GM10847 (cell line): ENCODE measurements around the gene FRYL.

Experiments
- POLR2A ChIP-seq: IDR thresholded peaks from 2 replicates; pipeline ENCODE4 v1.6.1; 2011; ENCODE audit not compliant: insufficient read length; ENCODE audit errors: extremely low read depth

FRYL gene

DNA sequence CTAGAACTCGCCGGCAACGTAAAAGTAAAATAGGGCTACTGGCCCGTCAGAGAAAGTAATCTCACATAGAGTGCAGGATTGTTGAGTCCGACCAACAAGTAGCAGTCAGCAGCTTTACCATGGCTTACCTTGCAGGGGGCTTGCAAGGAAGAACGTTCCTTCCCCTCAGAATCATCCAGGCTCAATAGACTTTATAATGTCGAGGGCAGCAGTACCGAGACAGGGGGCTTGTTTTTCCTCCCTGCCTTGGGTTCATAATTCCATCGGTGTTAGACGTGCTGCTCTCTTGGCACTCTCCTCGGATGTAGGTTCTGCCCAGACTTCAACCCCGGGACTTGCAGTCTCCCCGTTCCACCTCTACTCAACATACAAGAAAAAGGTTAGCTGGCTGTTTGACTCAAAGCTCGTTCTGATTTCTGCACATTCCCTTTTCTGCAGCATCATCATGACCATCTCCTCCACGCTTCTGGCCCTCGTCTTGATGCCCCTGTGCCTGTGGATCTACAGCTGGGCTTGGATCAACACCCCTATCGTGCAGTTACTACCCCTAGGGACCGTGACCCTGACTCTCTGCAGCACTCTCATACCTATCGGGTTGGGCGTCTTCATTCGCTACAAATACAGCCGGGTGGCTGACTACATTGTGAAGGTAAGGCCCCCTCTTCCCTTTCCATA is 295.4 kb downstream of the FRYL start:
- TF ChIP-seq POLR2A = no peak

DNA sequence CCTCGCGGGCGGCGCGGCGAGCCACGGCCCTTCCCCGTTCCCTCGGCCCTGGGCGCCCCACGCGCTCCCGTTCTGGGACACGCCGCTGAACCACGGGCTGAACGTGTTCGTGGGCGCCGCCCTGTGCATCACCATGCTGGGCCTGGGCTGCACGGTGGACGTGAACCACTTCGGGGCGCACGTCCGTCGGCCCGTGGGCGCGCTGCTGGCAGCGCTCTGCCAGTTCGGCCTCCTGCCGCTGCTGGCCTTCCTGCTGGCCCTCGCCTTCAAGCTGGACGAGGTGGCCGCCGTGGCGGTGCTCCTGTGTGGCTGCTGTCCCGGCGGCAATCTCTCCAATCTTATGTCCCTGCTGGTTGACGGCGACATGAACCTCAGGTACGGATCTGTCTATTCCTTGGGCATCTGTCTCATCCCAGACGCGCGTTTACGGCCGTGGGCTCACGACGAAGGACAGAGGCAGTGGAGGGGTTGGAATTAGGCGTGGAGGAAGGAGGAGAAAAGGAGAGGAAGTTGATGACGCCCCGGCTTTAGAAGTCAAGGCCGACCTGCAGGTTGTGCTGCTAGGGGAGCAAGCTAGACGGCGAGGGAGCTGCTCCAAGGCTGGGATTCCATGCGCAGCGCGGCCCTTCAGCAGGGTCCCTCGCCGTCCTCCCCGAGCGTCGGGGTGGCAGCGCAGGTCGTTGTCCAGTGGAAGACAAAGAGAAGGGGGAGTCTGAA is 296.1 kb downstream of the FRYL start:
- TF ChIP-seq POLR2A = no peak

DNA sequence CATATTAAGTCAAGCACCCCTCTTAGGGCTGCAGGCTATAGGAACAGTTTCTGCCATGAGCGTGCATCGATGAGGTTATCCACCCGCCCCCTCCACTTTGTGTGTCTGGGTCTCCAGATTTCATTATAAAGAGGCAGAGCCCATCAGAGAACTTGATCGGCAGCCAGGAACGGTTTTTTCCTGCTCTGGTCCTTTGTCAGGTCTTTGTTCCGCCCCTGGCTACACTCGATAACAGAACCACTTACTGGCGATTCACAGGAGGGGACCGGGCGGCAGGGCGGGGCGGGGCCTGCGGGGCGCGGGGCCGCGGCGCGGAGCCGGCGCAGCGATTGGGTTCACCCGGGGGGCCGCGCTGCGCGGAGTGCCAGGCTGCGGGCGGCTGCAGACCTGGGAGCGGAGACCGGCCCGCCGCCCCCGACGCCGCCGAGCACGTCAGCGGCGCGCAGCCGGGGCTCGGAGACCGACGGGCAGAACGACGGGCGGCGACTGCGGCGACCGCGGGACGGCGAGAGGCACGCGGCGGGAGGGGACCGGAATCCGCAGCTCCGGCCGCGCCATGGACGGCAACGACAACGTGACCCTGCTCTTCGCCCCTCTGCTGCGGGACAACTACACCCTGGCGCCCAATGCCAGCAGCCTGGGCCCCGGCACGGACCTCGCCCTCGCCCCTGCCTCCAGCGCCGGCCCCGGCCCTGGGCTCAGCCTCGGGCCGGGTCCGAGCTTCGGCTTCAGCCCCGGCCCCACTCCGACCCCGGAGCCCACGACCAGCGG is 296.9 kb downstream of the FRYL start, which contains the start of gene SLC10A4:
TSS of gene SLC10A4 (plus strand) at position 338 of the 771 bp plus-strand sequence. CDS start at position 557, 219 bp downstream.
- TF ChIP-seq POLR2A = no peak

- no peak for TF ChIP-seq POLR2A
Measured at GRCh38 chr4:48481581-48481980, 298.5 kb downstream of the FRYL start.

GRCh38 chr4:48478273-48478672 is 301.8 kb downstream of the FRYL start:
- TF ChIP-seq POLR2A = no peak

DNA sequence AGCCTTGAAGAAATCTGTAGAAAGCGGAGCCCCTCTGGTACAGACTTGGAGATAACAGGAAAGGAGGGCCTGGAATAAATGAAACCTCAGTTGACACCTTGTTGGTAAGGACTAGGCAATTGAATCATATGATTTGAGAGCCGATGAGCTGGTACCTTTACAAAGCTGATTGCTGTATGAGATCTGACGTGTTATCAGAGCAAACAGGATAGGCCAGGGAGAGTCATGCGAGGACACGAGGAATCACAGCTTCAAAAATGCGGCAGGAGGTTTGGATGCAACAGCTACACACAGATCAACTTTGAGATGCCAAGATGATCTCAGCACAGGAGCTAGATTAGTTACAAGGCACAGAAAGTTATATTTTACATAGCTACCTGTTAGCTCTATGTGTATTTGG is 304.3 kb downstream of the FRYL start:
- no peak for TF ChIP-seq POLR2A

DNA sequence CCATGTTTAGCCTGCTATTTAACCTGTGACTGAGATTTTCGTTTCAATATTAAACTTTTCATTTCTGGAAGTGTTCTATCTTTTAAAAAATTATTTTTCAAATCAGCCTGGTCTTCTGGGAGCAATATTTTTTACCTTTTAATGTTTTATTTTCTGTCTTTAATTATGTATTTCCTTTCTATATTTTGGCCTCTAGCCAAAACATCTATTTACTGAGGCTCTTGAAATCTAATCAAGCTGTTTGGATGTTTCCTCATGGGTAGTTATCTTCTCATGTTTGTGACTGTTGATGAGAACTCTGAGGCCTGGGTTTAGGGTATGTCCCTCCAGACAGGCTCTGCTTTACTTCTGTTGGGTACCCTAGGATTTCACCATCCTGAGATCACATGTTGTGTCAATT is 307.3 kb downstream of the FRYL start:
- TF ChIP-seq POLR2A = no peak

GRCh38 chr4:48470570-48470969 is 309.5 kb downstream of the FRYL start:
- TF ChIP-seq POLR2A = no peak

DNA sequence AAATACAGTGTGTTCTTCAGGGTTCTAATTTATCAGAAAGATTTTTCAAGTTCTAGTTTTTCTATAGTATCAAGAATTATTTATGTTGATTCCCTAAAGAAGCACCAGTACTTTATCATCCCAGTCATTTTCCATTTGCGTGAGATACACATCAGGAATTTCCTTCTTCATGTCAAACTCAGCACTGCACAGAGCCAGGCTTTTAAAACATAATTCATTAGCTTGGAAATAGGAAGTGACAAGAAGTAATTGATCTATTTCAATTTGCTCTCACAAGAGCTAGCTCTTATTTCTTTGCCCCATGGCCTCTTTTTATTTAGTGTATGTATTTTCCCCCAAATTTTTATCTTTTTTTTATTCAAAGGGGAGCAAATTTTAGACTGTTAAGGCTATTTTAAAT is 309.9 kb downstream of the FRYL start:
- TF ChIP-seq POLR2A = no peak

GRCh38 chr4:48467891-48468290 is 312.2 kb downstream of the FRYL start:
- TF ChIP-seq POLR2A = no peak

DNA sequence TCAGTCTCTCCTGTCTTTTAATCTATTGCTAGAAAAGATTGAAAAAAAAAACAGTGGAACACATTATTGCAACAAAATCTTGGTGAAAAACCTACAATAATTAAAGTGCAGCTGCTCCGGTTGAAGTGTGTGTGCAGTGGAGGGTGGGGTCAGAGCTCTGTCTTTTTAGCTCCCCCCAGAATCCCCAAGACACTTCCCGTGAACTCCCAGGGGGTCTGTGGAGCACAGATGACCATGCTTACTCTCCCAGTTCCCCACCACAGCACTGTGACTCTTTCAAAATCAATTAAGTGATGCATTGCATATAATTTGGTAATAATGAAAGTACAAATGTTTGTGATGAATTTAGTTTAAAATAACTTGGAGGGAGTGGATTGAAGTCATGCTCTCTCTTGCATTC is 312.6 kb downstream of the FRYL start:
- TF ChIP-seq POLR2A = no peak

DNA sequence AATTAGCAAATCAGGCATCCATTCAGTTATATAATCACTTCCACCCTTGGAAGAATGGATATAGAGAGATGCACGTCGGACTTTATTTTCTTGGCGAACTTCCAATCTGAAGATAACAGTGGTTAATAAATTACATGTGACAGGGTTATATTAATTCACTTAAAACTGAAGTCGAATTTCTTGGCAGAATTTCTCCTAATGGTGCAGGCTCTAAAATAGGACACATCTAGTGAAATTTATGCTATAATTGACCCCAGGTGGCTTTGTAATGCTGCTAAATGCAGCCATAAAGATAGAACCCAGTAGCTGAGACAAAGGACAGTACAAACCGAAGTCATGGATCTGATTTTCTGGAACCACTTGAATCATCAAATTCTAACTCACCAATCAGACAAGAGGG is 317.7 kb downstream of the FRYL start:
- no peak for TF ChIP-seq POLR2A

DNA sequence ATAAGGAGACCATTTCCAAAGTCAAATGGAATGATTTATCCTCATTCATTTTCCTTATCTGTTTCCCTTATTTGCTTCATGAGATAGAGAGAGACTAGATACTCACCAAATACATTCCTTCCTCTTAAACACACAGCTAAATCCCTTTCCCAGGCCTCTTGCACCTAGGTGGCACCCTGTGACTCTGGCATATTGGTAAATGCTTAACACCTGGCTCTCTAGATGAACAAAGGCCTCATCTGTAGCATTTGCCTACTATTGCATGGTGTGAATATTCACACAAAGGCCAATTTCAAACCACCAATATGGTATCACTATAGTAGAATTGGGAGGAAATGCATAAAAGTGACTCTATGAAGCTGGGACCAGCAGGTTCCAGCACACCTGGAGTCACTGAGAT is 319.1 kb downstream of the FRYL start:
- no peak for TF ChIP-seq POLR2A

DNA sequence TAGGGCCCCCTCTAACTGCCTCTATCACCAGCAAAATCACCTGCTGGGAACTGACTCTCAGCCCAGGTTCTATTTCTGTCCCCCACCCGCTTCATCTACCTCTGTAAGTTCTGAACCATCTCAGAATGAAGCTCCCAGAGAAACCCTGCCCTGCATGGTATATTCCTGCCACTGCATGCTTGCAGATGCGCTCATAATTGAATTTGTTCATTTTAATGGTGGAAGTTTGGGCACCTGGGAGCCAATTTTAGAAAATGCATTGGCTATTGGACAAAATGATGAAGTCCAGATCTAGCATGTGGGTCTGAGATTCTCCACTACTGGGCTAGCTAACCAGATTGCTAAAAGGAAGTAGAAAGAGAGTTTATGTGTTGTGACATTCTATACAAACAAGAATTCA is 325.5 kb downstream of the FRYL start:
- no peak for TF ChIP-seq POLR2A

DNA sequence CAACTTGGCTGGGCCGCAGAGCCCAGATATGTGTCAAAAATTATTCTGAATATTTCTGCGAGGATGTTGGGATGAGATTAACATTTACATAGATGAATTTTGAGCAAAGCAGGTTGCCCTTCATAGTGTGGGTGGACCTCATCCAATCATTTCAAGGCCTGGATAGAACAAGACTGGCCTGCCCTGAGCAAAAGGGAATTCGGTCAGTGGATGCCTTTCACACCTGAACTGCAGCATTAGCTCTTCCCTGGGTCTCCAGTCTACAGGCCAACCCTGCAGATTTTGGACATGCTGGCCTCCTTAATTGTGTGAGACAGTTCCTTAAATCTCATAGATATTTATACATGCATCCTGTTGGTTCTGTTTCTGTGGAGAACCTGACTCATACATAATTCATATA is 329.3 kb downstream of the FRYL start:
- TF ChIP-seq POLR2A = no peak

DNA sequence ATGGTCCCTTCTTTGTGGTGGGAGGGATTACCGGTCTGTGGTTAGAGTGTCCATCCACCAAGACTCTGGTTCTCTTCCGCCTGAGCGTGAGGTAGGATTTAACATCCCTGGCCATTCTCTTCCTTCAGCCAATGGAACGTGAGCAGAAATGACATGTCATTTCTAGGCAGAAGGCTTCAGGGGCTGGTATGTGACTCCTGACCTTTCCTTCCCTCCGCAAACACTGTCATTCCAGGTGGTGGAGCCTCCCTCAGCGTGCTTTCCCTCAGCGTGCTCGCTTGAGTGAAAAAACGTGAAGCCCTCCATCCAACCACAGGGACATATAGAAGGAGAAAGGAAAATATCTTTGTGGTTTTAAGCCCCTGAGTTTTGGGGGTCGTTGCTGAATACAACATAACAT is 330.9 kb downstream of the FRYL start:
- no peak for TF ChIP-seq POLR2A
